SU-DHL-6 (cell line): Measurements from ENCODE around the gene RBM33.

ENCODE experiments used
- H2AFZ ChIP-seq: fragments of 200-600 bp; sonication (generic); 2 replicates; pipeline ENCODE4 v1.6.1; 2014; ENCODE audit warnings: low read depth, mild to moderate bottlenecking, moderate library complexity, mixed read lengths, antibody characterized with exemption, low read length; ENCODE audit not compliant: severe bottlenecking
- H3F3A ChIP-seq: fragments of 200-600 bp; shearing (Covaris generic); 2 replicates; pipeline ENCODE4 v1.6.0; 2016; ENCODE audit warnings: antibody characterized with exemption, mild to moderate bottlenecking; ENCODE audit not compliant: insufficient read depth
- H3K27ac ChIP-seq: fragments of 200-600 bp; sonication (generic); 2 replicates; pipeline ENCODE4 v1.5.1; 2016; ENCODE audit warnings: low read depth, mild to moderate bottlenecking, low read length, moderate library complexity, mixed read lengths
- H3K27me3 ChIP-seq: fragments of 200-600 bp; sonication (generic), shearing (Covaris generic); 2 replicates; pipeline ENCODE4 v1.6.0; 2014; ENCODE audit warnings: mild to moderate bottlenecking, low read length
- H3K36me3 ChIP-seq: fragments of 200-600 bp; sonication (generic); 2 replicates; pipeline ENCODE4 v1.6.1; 2014; ENCODE audit warnings: mild to moderate bottlenecking, low read length, mixed read lengths
- H3K4me2 ChIP-seq: fragments of 300-600, 200-600 bp; shearing (Covaris generic), sonication (generic); 2 replicates; pipeline ENCODE4 v1.6.0; 2014; ENCODE audit warnings: low read length, low read depth, mild to moderate bottlenecking; ENCODE audit not compliant: poor library complexity, severe bottlenecking
- H3K4me3 ChIP-seq: fragments of 200-600 bp; sonication (generic); 2 replicates; pipeline ENCODE4 v1.5.1; 2014; ENCODE audit warnings: antibody characterized with exemption, low read length, mild to moderate bottlenecking, mixed read lengths; ENCODE audit not compliant: insufficient read depth, poor library complexity, severe bottlenecking
- H3K79me2 ChIP-seq: fragments of 200-600 bp; sonication (generic); 2 replicates; pipeline ENCODE4 v1.6.1; 2014; ENCODE audit warnings: mild to moderate bottlenecking, low read length, moderate library complexity; ENCODE audit not compliant: insufficient read depth
- H3K9ac ChIP-seq: fragments of 200-600 bp; sonication (generic); 2 replicates; pipeline ENCODE4 v1.7.0; 2014; ENCODE audit warnings: mild to moderate bottlenecking, low read length
- H3K9me2 ChIP-seq: fragments of 200-600 bp; sonication (generic); replicated peaks from 2 replicates; pipeline ENCODE4 v1.6.1; 2014; ENCODE audit warnings: low read length; ENCODE audit not compliant: insufficient read depth
- H3K9me3 ChIP-seq: fragments of 200-600 bp; sonication (generic); 2 replicates; pipeline ENCODE4 v1.6.1; 2014; ENCODE audit warnings: low read length, mixed read lengths; ENCODE audit not compliant: insufficient read depth
- H4K20me1 ChIP-seq: fragments of 200-600 bp; sonication (generic); 2 replicates; pipeline ENCODE4 v1.6.1; 2014; ENCODE audit warnings: low read depth, mild to moderate bottlenecking, antibody characterized with exemption, low read length, moderate library complexity, mixed read lengths
- CTCF ChIP-seq: fragments of 200-600 bp; sonication (generic); IDR thresholded peaks from one replicate; pipeline ENCODE4 v1.5.1; 2017; ENCODE audit warnings: antibody characterized with exemption, mild to moderate bottlenecking, low read length, moderate library complexity; ENCODE audit not compliant: insufficient read depth, poor library complexity, severe bottlenecking
- EZH2phosphoT487 ChIP-seq: fragments of 200-600 bp; sonication (generic), shearing (Covaris generic); conservative IDR thresholded peaks from 2 replicates; pipeline ENCODE4 v1.6.1; 2018; ENCODE audit warnings: mild to moderate bottlenecking, antibody characterized with exemption, low read length, moderate library complexity, mixed read lengths

Gene RBM33

GRCh38 chr7:155603858-155604503 lies 40.5 kb upstream of the RBM33 start:
- no peak for TF ChIP-seq EZH2phosphoT487
- TF ChIP-seq CTCF = no peak
- no peak overlapping the region for H3K27ac ChIP-seq
- no peaks in the 10 kb centered on the region for H3K36me3 ChIP-seq
- no peaks in the 10 kb centered on the region for H3K27me3 ChIP-seq
- no peaks in the 10 kb centered on the region for H4K20me1 ChIP-seq
- H3K4me3 ChIP-seq = no peak overlapping the region
- H3K79me2 ChIP-seq = no peaks in the 10 kb centered on the region
- H3K9me3 ChIP-seq = no peaks in the 10 kb centered on the region
- H3F3A ChIP-seq = no peaks in the 10 kb centered on the region
- H3K9me2 ChIP-seq = no peaks in the 10 kb centered on the region
- no peak overlapping the region for H2AFZ ChIP-seq
- H3K4me2 ChIP-seq = no peak overlapping the region
- H3K9ac ChIP-seq = no peak overlapping the region

GRCh38 chr7:155604504-155604997 lies 39.9 kb upstream of the RBM33 start:
- H3K9me3 ChIP-seq = no peaks in the 10 kb centered on the region
- H3K9me2 ChIP-seq = no peaks in the 10 kb centered on the region
- no peak overlapping the region for H2AFZ ChIP-seq
- TF ChIP-seq EZH2phosphoT487 (no peak), CTCF (no peak)
- H3K4me3 ChIP-seq = no peak overlapping the region
- H3K9ac ChIP-seq = no peak overlapping the region
- no peaks in the 10 kb centered on the region for H3F3A ChIP-seq
- no peak overlapping the region for H3K4me2 ChIP-seq
- H3K27ac ChIP-seq = no peak overlapping the region
- H4K20me1 ChIP-seq = no peaks in the 10 kb centered on the region
- no peaks in the 10 kb centered on the region for H3K27me3 ChIP-seq
- no peaks in the 10 kb centered on the region for H3K36me3 ChIP-seq
- H3K79me2 ChIP-seq = no peaks in the 10 kb centered on the region

GRCh38 chr7:155609185-155609584 lies 35.3 kb upstream of the RBM33 start:
- Histone ChIP-seq H2AFZ (no peak overlapping the region), H3K36me3 (no peaks in the 10 kb centered on the region), H3K9me2 (no peaks in the 10 kb centered on the region), H4K20me1 (no peaks in the 10 kb centered on the region), H3K79me2 (no peaks in the 10 kb centered on the region), H3F3A (no peaks in the 10 kb centered on the region), H3K9me3 (no peaks in the 10 kb centered on the region), H3K27me3 (no peaks in the 10 kb centered on the region), H3K4me3 (no peak overlapping the region), H3K27ac (no peak overlapping the region), H3K4me2 (no peak overlapping the region), H3K9ac (no peak overlapping the region)
- TF ChIP-seq EZH2phosphoT487 = no peak
- TF ChIP-seq CTCF = no peak
